GM12892 (cell line): ENCODE measurements around the gene FYTTD1. TPM values are rescaled to one million over a fixed set of nuclear protein-coding genes. Genes with fewer than 3 reads are reported as not detected.
"Not testable (repeated sequence)": the region's sequence is repeated elsewhere in the genome, so short reads cannot be mapped to it uniquely, and the experiment has no call there.

ENCODE experiments used
- DNase-seq: peaks from one replicate; pipeline ENCODE4 v3.0.0; 2011; ENCODE audit not compliant: insufficient read length
- FAIRE-seq: peaks from 2 replicates; lab custom pipeline; 2011; peaks lifted over from hg19 to GRCh38; lab: Jason Lieb, UNC
- POLR2A ChIP-seq: IDR thresholded peaks from 2 replicates; pipeline ENCODE4 v1.6.1; 2011; ENCODE audit warnings: low read depth, low read length, control low read depth
- POLR2AphosphoS5 ChIP-seq: IDR thresholded peaks from 2 replicates; pipeline ENCODE4 v1.6.1; 2011; ENCODE audit warnings: low read depth, low read length, control low read depth
- TAF1 ChIP-seq: IDR thresholded peaks from 2 replicates; pipeline ENCODE4 v1.6.1; 2011; ENCODE audit warnings: low read depth, mild to moderate bottlenecking, control low read depth, low read length, borderline replicate concordance
- polyA plus RNA-seq: library from polyadenylated mRNA; unstranded; fragments of >200 nt; gene quantifications from one replicate; pipeline ENCODE4 v1.2.1, GENCODE V29; 2012; ENCODE audit warnings: missing spikeins, inconsistent platforms; ENCODE audit not compliant: missing spikeins

Gene FYTTD1, protein sequence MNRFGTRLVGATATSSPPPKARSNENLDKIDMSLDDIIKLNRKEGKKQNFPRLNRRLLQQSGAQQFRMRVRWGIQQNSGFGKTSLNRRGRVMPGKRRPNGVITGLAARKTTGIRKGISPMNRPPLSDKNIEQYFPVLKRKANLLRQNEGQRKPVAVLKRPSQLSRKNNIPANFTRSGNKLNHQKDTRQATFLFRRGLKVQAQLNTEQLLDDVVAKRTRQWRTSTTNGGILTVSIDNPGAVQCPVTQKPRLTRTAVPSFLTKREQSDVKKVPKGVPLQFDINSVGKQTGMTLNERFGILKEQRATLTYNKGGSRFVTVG
- 56.0 TPM for polyA plus RNA-seq

DNA sequence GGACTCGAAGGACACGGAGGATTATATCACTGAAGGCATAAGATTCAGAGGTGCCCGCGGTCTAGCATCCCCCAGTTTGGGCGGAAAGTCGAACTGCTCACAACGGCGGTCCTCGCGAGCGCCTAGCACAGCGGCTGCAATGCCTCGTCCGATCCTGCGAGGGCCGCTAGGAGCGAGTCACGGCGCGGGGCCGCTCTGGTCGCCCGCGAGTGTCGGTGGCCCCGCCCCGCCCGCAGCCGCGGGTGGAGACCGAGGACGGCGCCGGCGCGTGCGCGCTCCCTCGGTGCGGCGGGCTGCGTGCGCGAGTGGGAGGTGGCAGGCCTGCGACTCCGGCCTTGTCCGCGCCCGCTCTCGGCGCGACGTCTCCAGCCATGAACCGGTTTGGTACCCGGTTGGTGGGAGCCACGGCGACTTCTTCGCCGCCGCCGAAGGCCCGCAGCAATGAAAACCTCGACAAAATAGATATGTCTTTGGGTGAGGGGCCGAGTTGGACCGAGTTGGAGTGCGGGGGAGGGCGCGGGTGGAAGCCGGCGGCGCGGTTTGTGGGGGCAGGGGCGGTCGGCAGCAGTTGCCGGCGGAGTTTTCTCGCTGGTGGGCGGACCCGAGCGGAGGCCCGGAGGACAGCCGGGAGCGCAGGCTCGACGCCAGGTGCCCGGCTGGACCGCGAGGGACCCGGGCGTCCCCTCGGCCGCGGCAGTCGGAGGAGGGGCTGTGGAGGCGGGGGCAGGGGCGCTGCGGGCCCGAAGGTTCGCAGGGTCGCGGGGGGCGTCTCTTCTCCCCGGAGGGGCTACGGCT, at the start of gene FYTTD1:
Gene FYTTD1, plus strand, starts transcription at position 283 of the 795 bp plus-strand sequence. Its CDS starts 89 bp downstream, at position 372.
- FAIRE-seq (peak; percentile 98), DNase-seq (peak; percentile 76)
- TF ChIP-seq POLR2A, result peak; percentile 78; the same call in 1 of the 2 replicates
- TF ChIP-seq POLR2AphosphoS5, result no peak
- peak; percentile 45; the same call in 1 of the 2 replicates for TF ChIP-seq TAF1

DNA sequence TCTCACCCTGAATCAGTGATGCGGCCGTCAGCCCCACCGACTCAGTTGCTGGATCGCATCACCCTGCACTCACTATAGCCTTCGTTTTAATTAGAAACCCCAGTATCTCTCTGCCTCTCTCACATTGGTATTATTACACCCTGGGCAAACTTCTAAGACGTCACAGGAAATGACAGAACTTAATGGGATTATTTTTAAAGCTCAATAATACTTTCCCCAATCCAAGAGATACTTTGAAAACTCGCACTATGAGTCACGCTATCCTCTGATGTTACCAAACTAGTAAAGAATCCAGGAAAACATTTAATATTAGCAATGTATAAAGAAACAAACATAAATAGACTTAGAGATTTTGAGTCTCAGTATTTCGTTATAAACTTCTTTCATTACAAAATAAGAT, 49.6 kb upstream of the FYTTD1 start:
- no peak for DNase-seq
- no peak for FAIRE-seq
- TF ChIP-seq TAF1, result no peak
- TF ChIP-seq POLR2AphosphoS5, result no peak

DNA sequence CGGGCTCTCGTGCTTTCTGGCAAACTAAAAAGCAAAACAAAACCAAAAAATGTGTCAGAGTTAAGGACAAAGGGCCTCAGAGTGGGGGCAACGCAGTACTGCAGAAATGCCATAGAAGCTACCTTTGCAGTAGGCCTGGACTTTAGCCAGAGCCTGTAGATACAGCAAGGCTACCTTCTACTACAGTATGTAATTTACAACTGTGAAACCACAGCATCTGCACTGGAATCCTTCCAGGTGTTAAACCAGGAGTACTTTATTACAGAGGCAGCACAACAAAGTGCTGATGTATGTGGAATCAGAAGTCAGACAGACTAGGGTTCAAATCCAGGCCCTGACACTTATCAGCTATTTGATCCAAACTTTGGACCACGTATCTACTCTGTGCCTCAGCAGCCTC, 47.8 kb upstream of the FYTTD1 start:
- DNase-seq (no peak), FAIRE-seq (peak; percentile 27)
- TF ChIP-seq POLR2AphosphoS5 (no peak), TAF1 (no peak), POLR2A (no peak)

DNA sequence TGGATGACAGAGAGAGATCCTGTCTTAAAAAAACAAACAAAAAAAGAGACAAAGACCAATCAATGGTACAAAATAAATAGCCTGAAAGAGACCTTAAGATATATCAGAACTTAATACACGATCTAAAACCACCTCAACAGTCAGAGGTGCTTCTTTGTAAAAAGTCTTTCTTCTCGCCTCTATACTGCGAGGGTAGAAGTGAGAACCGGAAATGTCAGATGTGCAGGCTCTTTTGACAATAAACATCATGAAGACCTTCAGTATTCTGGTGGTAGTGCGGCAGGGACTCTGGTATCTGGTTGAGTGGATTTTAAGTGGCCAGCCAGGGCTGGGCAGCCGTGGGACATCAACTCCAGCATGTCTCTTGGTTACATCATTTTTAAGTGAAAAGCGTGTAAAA, 43.0 kb upstream of the FYTTD1 start:
- DNase-seq (no peak), FAIRE-seq (no peak)
- TF ChIP-seq TAF1 (no peak), POLR2A (no peak), POLR2AphosphoS5 (no peak)

DNA sequence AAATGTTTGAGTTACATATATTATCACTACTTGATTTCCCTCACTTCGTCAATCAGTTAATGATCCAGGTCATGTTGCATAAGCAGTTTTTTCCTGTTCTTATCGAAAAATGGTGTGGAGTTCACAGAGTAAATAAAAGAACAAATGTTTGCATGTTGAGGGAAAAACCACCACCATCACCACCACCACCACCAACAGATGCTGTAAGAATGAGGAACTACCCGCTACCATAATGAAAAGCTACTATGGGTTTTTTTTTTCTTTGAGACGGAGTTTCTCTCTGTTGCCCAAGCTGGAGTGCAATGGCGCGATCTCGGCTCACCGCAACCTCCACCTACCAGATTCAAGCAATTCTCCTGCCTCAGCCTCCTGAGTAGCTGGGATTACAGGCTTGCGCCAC, 40.5 kb upstream of the FYTTD1 start:
- no peak for DNase-seq
- TF ChIP-seq POLR2A (no peak), POLR2AphosphoS5 (no peak), TAF1 (no peak)
- FAIRE-seq, result no peak

DNA sequence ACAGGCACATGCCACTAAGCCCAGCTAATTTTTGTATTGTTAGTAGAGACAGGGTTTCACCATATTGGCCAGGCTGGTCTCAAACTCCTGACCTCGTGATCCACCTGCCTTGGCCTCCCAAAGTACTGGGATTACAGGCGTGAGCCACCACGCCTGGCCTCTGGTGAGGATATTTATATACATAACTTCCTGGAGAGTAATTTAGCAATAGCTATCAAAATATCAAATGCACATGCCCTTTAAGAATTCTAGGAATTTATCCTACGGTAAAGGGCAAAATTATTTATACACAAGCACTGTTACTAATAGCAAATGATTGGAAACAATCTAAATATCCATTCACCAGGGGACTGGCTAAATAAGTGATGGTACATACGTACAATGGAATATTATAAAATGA, 38.7 kb upstream of the FYTTD1 start:
- FAIRE-seq, result not testable (repeated sequence)

DNA sequence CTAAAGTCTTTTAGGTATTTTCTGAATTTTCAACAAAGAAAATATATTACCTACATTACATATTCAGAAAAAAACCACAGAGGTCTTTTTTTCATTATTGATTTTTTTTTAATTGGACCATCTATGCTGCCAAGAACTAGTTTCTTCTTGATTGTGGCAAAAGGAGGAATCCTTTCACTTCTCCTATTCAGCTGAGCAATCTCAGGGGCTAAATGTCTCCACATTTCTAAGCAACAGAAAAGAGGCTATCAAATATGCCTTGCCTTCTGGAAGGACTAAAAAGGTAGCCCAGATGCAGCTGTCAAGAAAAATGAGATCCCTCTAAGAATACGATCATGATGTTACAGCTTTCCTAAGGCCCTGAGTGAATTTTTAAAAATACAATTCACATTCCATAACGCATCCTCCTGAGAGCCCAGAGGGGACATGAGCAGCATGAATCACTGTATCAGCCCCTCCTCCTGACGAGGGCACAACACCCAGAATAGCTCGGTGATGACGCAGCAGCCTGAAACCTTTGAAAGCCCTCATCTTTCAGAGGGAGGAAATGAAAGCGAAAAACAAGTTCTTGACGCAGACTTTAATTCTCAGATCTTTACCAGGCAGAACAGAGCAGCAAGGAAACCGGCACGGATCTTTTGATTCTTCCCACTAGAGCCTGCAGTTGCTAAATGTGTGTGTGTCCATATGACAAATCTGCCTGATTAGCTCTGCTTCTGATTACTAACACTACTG, 37.5 kb upstream of the FYTTD1 start:
- TF ChIP-seq TAF1, result no peak; the same call in 1 of the 2 replicates
- peak; percentile 63; the same call in 1 of the 2 replicates for TF ChIP-seq POLR2AphosphoS5
- peak; percentile 60; the same call in 1 of the 2 replicates for TF ChIP-seq POLR2A
- FAIRE-seq (peak; percentile 95), DNase-seq (no peak)

More for the DNA sequence above, 38.7 kb upstream of the FYTTD1 start:
- DNase-seq, result not testable (repeated sequence)

DNA sequence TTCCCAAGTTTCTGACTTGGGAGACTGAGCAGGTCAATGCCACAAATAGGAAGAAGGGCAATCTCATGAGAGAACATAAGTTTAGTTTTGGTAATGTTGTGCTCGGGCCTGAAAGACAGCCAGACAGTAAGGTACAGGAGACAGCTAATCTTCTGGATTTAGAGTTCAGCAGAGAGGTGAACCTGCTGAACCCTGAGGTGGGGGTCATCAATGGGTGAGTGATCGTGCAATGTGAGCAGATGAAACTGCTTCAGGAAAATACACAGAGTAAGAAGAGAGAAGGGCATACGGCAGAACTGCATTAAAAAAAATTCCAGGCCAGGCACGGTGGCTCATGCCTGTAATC, 36.2 kb upstream of the FYTTD1 start:
- TF ChIP-seq POLR2A (no peak), POLR2AphosphoS5 (no peak), TAF1 (no peak)
- FAIRE-seq, result no peak
- no peak for DNase-seq

DNA sequence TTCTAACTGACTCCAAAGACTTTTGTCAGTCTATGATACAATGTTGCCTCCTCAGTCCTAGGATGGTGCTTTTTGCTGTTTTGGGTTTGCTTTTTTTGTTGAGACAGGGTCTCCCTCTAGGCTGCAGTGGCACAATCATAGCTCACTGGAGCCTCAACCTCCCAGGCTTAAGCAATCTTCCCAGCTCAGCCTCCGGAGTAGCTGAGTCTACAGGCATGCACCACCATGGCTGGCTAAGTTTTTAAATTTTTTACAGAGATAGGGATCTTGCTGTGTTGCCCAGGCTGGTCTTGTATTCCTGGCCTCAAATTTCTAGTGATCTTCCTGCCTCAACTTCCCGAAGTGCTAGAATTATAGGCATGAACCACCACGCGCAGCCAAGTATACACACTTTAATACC, 35.4 kb upstream of the FYTTD1 start:
- DNase-seq, result no peak
- TF ChIP-seq POLR2AphosphoS5 (no peak), TAF1 (no peak), POLR2A (no peak)
- no peak for FAIRE-seq

DNA sequence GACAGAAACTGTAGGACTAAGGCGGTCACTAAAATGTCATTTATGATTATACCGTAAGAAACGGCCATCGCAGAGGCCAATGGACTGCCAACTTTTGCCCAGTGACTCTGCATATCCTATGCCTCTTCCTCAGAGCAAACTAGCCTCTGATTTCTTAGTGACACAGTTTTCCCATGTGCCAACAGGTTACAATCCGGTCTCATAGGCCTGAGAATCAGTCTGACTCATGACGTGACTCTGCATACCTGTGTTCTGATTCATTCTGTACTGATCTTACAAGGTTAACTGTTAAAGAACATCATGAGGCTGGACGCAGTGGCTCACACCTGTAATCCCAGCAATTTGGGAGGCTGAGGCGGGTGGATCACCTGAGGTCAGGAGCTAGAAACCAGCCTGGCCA, 30.8 kb upstream of the FYTTD1 start:
- no peak for DNase-seq
- no peak for FAIRE-seq
- TF ChIP-seq POLR2A (no peak), TAF1 (no peak), POLR2AphosphoS5 (no peak)

DNA sequence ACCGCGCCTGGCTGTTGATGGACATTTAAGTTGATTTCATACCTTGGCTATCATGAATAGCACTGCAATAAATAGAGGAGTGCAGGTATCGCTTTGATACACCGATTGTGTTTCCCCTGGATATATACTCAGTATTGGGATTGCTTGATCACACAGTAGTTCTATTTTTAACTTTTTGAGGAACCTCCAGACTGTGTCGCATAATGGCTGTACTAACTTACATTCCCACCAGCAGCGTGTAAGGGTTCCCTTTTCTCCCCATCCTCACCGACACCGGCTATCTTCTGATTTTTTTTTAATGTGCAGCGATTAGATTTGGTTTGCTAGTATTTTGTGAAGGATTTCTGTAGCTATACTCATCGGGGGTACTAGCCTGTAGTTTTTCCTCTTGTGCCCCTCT, 29.0 kb upstream of the FYTTD1 start:
- TF ChIP-seq POLR2AphosphoS5, result no peak
- TF ChIP-seq TAF1, result no peak
- TF ChIP-seq POLR2A, result no peak
- no peak for FAIRE-seq

More for the DNA sequence above, 29.0 kb upstream of the FYTTD1 start:
- DNase-seq, result no peak
